ENCODE data around the gene CRY2. TPM values are rescaled to one million over a fixed set of nuclear protein-coding genes. Genes with fewer than 3 reads are reported as not detected.
A peak's percentile ranks its signal among the peaks of the same experiment; 100 is the strongest.
"Not testable (repeated sequence)": the region's sequence is repeated elsewhere in the genome, so short reads cannot be mapped to it uniquely, and the experiment has no call there.

CRY2 gene
- total and polyA plus RNA-seq, 8 donors: 26.6 to 42.3 (median 31.2) TPM

DNA sequence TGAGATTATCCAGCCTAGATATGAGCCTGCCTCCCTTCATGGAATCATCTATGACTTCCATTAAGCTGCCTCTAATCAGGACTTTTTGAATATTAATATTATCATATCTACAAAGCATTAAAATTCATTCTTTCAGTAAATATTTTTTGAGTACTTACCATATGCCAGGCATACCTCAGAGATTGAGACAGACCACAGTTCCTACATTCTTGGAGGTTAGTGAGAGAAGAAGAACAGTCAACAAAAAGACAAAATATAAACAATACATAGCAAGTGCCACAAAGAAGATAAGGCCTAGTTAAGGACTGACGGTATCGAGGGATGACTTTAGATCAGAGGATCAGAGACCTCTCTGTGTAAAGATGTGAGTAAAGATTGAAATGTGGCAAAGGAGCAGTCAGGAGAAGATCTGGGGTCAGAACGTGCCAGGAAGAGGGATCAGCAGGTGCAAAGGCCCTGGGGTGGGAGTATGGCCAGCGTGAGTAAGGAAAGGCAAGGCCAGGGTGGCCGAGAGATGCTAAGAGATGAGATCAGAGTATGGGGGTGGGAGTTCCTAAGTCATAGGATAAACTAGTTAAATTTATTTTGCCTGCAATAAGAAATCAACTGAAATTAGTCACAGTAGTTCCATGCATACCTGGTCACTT lies 26.9 kb upstream of the CRY2 start:
- Histone ChIP-seq H3K36me3 (no peaks in the 10 kb centered on the region), H3K4me1 (no peaks in the 10 kb centered on the region), H3K9me3 (no peaks in the 10 kb centered on the region), H3K4me3 (no peak overlapping the region), H3K27me3 (no peaks in the 10 kb centered on the region), H3K27ac (no peak overlapping the region)
- DNase-seq (peak in 1 of 4 donors; percentile 12), ATAC-seq (no peak)
- intact Hi-C loops (cut with DNase I): no loop called here
- TF ChIP-seq, protein P1, sequence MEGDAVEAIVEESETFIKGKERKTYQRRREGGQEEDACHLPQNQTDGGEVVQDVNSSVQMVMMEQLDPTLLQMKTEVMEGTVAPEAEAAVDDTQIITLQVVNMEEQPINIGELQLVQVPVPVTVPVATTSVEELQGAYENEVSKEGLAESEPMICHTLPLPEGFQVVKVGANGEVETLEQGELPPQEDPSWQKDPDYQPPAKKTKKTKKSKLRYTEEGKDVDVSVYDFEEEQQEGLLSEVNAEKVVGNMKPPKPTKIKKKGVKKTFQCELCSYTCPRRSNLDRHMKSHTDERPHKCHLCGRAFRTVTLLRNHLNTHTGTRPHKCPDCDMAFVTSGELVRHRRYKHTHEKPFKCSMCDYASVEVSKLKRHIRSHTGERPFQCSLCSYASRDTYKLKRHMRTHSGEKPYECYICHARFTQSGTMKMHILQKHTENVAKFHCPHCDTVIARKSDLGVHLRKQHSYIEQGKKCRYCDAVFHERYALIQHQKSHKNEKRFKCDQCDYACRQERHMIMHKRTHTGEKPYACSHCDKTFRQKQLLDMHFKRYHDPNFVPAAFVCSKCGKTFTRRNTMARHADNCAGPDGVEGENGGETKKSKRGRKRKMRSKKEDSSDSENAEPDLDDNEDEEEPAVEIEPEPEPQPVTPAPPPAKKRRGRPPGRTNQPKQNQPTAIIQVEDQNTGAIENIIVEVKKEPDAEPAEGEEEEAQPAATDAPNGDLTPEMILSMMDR (IDR thresholded peaks at IDR 0.05): no peak

DNA sequence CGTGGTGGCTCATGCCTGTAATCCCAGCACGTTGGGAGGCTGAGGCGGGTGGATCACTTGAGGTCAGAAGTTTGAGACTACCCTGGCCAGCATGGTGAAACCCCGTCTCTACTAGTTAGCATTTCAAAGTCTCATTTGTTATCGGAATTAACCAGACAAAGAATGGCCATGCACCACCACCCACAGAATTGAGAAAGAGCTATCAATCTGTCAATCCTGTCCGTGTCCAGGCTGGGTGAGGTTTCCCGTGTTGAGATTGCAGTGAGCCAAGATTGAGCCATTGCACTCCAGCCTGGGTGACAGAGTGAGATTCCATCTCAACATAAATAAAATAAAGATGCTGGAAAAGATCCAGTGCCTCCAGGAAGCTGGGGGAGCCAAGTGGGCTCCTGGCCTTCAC lies 20.8 kb upstream of the CRY2 start:
- H3K36me3 ChIP-seq; H3K4me3 ChIP-seq; ATAC-seq; H3K27me3 ChIP-seq; intact Hi-C loops (cut with DNase I); H3K4me1 ChIP-seq; H3K27ac ChIP-seq; DNase-seq; H3K9me3 ChIP-seq: not testable (repeated sequence)

DNA sequence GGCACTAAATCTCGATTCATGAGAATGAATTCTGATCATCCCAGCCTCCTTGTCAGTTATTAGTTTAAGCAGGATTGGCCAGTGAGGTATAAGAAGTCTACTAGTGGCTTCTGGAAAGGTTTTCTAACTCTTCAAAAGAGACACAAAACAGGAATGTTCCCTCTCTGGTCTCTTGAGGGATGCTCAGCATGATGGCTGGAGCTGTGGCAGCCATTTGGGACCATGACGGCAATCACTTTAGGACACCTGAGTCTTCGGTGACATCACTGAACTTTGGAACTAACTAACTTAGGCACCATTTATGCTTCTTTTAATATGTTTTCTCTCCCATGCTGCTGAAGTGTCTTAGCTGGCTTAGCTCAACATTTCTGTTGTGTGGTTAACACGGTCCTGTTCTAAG lies 20.2 kb upstream of the CRY2 start:
- DNase-seq: no peak
- intact Hi-C loops (cut with DNase I): no loop called here
- Histone ChIP-seq H3K27me3 (peaks cover 0 to 9% of the 10 kb centered on the region in 2 donors), H3K27ac (no peak overlapping the region), H3K4me1 (no peaks in the 10 kb centered on the region), H3K36me3 (no peaks in the 10 kb centered on the region), H3K9me3 (no peaks in the 10 kb centered on the region), H3K4me3 (no peak overlapping the region)
- TF ChIP-seq, protein P1 (IDR thresholded peaks at IDR 0.05): no peak
- ATAC-seq: no peak

DNA sequence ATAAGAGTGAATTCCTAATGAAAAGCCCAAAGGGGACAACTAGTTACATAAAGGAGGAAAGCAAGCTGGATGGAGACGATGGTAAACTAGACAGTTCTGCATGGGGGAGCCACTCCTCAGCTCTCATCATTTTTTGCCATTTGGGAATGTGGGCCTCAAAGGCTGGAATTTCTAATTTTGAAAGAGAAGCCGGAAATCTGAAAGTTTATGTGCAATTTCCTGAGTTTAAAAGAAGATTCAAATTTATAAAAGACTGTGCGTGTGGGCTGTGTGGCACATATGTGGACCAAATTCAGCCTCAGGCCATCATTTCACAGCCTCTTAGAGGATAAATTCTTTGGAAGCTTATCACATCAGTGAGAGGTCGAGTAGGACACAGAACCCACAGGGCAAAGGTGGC lies 18.3 kb upstream of the CRY2 start:
- ATAC-seq (no peak), DNase-seq (no peak)
- TF ChIP-seq, protein P1 (IDR thresholded peaks at IDR 0.05): no peak
- Histone ChIP-seq H3K27ac (no peak overlapping the region), H3K9me3 (no peaks in the 10 kb centered on the region), H3K4me3 (no peak overlapping the region), H3K36me3 (no peaks in the 10 kb centered on the region), H3K27me3 (peaks cover 0 to 9% of the 10 kb centered on the region in 2 donors), H3K4me1 (no peaks in the 10 kb centered on the region)
- intact Hi-C loops (cut with DNase I): no loop called here

DNA sequence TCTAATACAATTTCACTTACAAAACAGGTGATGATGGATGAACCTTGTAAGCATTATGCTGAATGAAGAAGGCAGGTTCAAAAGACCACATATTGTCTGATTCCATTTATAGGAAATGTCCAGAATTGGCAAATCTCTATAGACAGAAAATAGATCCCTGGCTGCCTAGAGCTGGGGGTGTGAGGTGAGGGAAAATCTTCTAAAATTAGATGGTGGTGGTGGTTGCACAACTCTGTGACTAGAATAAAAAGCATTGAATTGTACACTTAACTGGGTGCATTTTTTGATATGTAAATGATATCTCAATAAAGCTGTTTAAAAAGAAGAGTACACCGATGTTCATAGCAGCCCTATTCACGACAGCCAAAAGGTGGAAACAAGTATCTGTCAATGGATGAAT lies 16.7 kb upstream of the CRY2 start:
- Histone ChIP-seq H3K4me3 (no peak overlapping the region), H3K27ac (no peak overlapping the region), H3K4me1 (no peaks in the 10 kb centered on the region), H3K9me3 (no peaks in the 10 kb centered on the region), H3K36me3 (no peaks in the 10 kb centered on the region), H3K27me3 (peaks cover 0 to 9% of the 10 kb centered on the region in 2 donors)
- DNase-seq (no peak), ATAC-seq (no peak)
- intact Hi-C loops (cut with DNase I): no loop called here
- TF ChIP-seq, protein P1 (IDR thresholded peaks at IDR 0.05): no peak

Data from left lung (tissue), 10 donors.